Measurements from ENCODE around the gene SLC50A1. TPM values are rescaled to one million over a fixed set of nuclear protein-coding genes. Genes with fewer than 3 reads are reported as not detected.

The SLC50A1 gene
- total RNA-seq, 1 experiment from 2014 or later: 24.9 TPM

DNA sequence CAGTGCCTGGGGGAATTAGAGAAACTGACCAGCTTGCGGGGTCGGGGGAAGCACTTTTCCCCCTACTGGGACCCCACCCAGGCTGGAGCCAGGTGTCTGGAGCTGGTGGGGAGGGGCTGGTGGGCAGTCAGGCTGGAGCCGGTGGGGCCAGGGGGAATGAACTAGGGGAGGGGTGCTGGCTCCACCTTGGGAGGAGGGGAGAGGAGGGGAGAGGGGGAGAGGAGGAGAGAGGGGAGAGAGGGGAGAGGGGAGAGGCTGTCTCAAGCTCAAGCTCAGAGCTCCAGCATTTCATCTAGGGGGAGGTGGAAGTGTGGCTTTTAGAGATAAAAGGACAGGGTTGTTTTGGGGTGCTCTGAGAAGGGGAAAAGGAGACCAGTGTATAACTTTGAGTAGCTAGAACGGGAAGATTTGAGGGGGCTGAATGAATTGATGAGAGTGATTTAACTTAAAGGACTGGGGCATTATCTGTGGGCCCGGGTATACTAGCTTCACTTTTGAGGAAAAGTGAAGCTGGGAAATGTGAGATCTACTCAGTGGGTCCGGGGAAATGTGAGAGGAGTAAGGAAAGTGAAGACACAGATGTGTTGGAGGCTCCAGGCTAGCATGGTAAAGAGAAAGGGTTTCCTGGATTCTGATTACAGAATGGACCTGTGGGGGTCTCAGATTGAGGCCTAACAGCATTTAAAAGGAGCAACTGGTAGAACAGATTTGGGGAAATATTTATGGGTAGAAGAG is 5.2 kb upstream of the SLC50A1 start:
- no peak overlapping the region for H3K18ac ChIP-seq (ENCODE audit: insufficient read length, low read depth, low read length)
- peaks cover 32% of the 10 kb centered on the region for H3K23me2 ChIP-seq (ENCODE audit: insufficient read length, low read depth, low read length, poor library complexity, severe bottlenecking)
- no peaks in the 10 kb centered on the region; the same call in 1 of the 2 replicates for H3K4me1 ChIP-seq (ENCODE audit: insufficient read depth, low read length)
- H3K4ac ChIP-seq (ENCODE audit: low read depth, low read length): no peak overlapping the region
- Mint-ChIP-seq H3K36me3 (ENCODE audit: insufficient read depth in 1 of 3, low read depth in 3 of 3) (peaks cover 2 to 12% (median 6%) of the 10 kb centered on the region in 3 experiments; a peak in 6 of 7 replicates), H3K27me3 (ENCODE audit: low read depth) (peaks cover 66% of the 10 kb centered on the region), H3K4me3 (peak overlapping the region; percentile 37 to 82; a peak in 4 of 5 replicates), H3K9me3 (no peaks in the 10 kb centered on the region; a peak in 1 of 5 replicates), H3K4me1 (peaks cover 52 to 57% of the 10 kb centered on the region in 2 experiments), H3K27ac (peak overlapping the region in 1 of 3 experiments; percentile 25; a peak in 2 of 7 replicates)
- no peaks in the 10 kb centered on the region for H3K79me2 ChIP-seq (ENCODE audit: insufficient read depth, low read length)
- H2BK12ac ChIP-seq (ENCODE audit: insufficient read length, low read depth, low read length): no peak overlapping the region
- no peak overlapping the region for H4K91ac ChIP-seq (ENCODE audit: insufficient read length, low read depth, low read length)
- H4K20me1 ChIP-seq (ENCODE audit: control insufficient read depth, insufficient read depth, insufficient read length): peaks cover 2% of the 10 kb centered on the region
- TF ChIP-seq, protein P1, sequence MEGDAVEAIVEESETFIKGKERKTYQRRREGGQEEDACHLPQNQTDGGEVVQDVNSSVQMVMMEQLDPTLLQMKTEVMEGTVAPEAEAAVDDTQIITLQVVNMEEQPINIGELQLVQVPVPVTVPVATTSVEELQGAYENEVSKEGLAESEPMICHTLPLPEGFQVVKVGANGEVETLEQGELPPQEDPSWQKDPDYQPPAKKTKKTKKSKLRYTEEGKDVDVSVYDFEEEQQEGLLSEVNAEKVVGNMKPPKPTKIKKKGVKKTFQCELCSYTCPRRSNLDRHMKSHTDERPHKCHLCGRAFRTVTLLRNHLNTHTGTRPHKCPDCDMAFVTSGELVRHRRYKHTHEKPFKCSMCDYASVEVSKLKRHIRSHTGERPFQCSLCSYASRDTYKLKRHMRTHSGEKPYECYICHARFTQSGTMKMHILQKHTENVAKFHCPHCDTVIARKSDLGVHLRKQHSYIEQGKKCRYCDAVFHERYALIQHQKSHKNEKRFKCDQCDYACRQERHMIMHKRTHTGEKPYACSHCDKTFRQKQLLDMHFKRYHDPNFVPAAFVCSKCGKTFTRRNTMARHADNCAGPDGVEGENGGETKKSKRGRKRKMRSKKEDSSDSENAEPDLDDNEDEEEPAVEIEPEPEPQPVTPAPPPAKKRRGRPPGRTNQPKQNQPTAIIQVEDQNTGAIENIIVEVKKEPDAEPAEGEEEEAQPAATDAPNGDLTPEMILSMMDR (conservative IDR thresholded peaks at IDR 0.05): no peak
- peak overlapping the region; percentile 41 for H3K4me2 ChIP-seq (ENCODE audit: insufficient read depth, insufficient read length, low read length)
- no peaks in the 10 kb centered on the region for H3K79me1 ChIP-seq (ENCODE audit: insufficient read depth, low read depth, low read length, poor library complexity, severe bottlenecking)
- H2BK20ac ChIP-seq (ENCODE audit: low read depth, low read length, poor library complexity, severe bottlenecking): no peak overlapping the region
- no peak overlapping the region for H2BK120ac ChIP-seq (ENCODE audit: low read depth, low read length, poor library complexity, severe bottlenecking)
- H2BK15ac ChIP-seq (ENCODE audit: low read depth, low read length): no peak overlapping the region
- peaks cover 24% of the 10 kb centered on the region; the same call in 1 of the 2 replicates for H3K27me3 ChIP-seq (ENCODE audit: insufficient read depth, low read length)
- no peak for DNase-seq
- no peak overlapping the region for H3K14ac ChIP-seq (ENCODE audit: insufficient read depth, low read length)
- no peak overlapping the region for H3K27ac ChIP-seq (ENCODE audit: insufficient read length, low read depth, low read length)
- no peak overlapping the region for H3K9ac ChIP-seq (ENCODE audit: extremely low read depth, insufficient read length, low read length)
- no peak overlapping the region for H2AK5ac ChIP-seq (ENCODE audit: insufficient read length, low read length)
- H3K9me3 ChIP-seq (ENCODE audit: control insufficient read depth, low read depth, low read length): no peaks in the 10 kb centered on the region
- H3T11ph ChIP-seq (ENCODE audit: low read length): no peak overlapping the region
- H3K23ac ChIP-seq (ENCODE audit: insufficient read length, low read depth, low read length): no peak overlapping the region
- no CpG with 5 or more reads among the region's 6 CpGs for WGBS (ENCODE audit: extremely low coverage, insufficient read length, low lambda C conversion rate)
- no peak overlapping the region for H3K56ac ChIP-seq (ENCODE audit: insufficient read length, low read depth, low read length)
- H2AFZ ChIP-seq (ENCODE audit: low read length): no peak overlapping the region
- no peak overlapping the region for H4K5ac ChIP-seq (ENCODE audit: insufficient read length, low read depth, low read length)
- no peak overlapping the region for H2BK5ac ChIP-seq (ENCODE audit: insufficient read length, low read length)
- no peak overlapping the region for H4K8ac ChIP-seq (replicated peaks; ENCODE audit: insufficient read length, low read depth, low read length)
